KBM-7 (cell line): ENCODE data around the gene CYP2W1.

Source experiments
- DNase-seq: peaks from one replicate; pipeline ENCODE4 v3.0.0-alpha.2; 2015
- in situ Hi-C: fragments of 300-500 bp; cut with MboI; formaldehyde crosslinking; loops from 2 replicates; pipeline ENCODE4 v1.14.3; 2020; ENCODE audit warnings: low sequenced_read_pairs, low pct_unique_long_range_greater_than_20kb, mixed read lengths

The CYP2W1 gene

GRCh38 chr7:1022356-1022755, 39.4 kb downstream of the CYP2W1 start:
- in situ Hi-C loops = no loop called here

GRCh38 chr7:1022801-1023465, 40.0 kb downstream of the CYP2W1 start:
- in situ Hi-C loops = no loop called here
- no peak for DNase-seq

More at GRCh38 chr7:1022356-1022755, 39.4 kb downstream of the CYP2W1 start:
- no peak for DNase-seq

- DNase-seq = peak; percentile 59
- in situ Hi-C loops = no loop called here
Observed at GRCh38 chr7:1024331-1024841, 41.4 kb downstream of the CYP2W1 start.

GRCh38 chr7:1024876-1025742, 42.1 kb downstream of the CYP2W1 start:
- DNase-seq = no peak
- in situ Hi-C loops = no loop called here

- in situ Hi-C loops = no loop called here
Observed at GRCh38 chr7:1025743-1026581, 43.0 kb downstream of the CYP2W1 start.

GRCh38 chr7:1026721-1027161, 43.8 kb downstream of the CYP2W1 start:
- in situ Hi-C loops = no loop called here
- no peak for DNase-seq

More at GRCh38 chr7:1025743-1026581, 43.0 kb downstream of the CYP2W1 start:
- no peak for DNase-seq

GRCh38 chr7:1027242-1028043, 44.5 kb downstream of the CYP2W1 start:
- DNase-seq = peak; percentile 40
- in situ Hi-C loops = no loop called here

GRCh38 chr7:1028044-1028770, 45.2 kb downstream of the CYP2W1 start:
- in situ Hi-C loops = no loop called here

GRCh38 chr7:1028775-1029636, 46.0 kb downstream of the CYP2W1 start:
- in situ Hi-C loops = no loop called here
- DNase-seq = peak; percentile 78

More at GRCh38 chr7:1028044-1028770, 45.2 kb downstream of the CYP2W1 start:
- DNase-seq = peak; percentile 80

- in situ Hi-C loops = no loop called here
- DNase-seq = no peak
Observed at GRCh38 chr7:1029637-1030443, 46.9 kb downstream of the CYP2W1 start.

- in situ Hi-C loops = no loop called here
- DNase-seq = no peak
Observed at GRCh38 chr7:1030444-1031070, 47.6 kb downstream of the CYP2W1 start.

GRCh38 chr7:1031716-1032455, 48.9 kb downstream of the CYP2W1 start:
- in situ Hi-C loops = no loop called here
- DNase-seq = no peak

- in situ Hi-C loops = no loop called here
- DNase-seq = no peak
Observed at GRCh38 chr7:1032536-1033181, 49.7 kb downstream of the CYP2W1 start.

GRCh38 chr7:1033546-1034145, 50.7 kb downstream of the CYP2W1 start:
- DNase-seq = no peak
- in situ Hi-C loops = no loop called here
